HG02840 (cell line): ENCODE measurements around the gene ZNF407.
"Not testable (repeated sequence)": the region's sequence is repeated elsewhere in the genome, so short reads cannot be mapped to it uniquely, and the experiment has no call there.

Experiments
- ATAC-seq: cut with Tn5 transposase; IDR thresholded peaks from one replicate; pipeline ENCODE4 v1.9.1; 2021; ENCODE audit warnings: mild to moderate bottlenecking, moderate library complexity, moderate number of reproducible peaks; ENCODE audit not compliant: unreplicated experiment, low FRiP score

ZNF407 gene

DNA sequence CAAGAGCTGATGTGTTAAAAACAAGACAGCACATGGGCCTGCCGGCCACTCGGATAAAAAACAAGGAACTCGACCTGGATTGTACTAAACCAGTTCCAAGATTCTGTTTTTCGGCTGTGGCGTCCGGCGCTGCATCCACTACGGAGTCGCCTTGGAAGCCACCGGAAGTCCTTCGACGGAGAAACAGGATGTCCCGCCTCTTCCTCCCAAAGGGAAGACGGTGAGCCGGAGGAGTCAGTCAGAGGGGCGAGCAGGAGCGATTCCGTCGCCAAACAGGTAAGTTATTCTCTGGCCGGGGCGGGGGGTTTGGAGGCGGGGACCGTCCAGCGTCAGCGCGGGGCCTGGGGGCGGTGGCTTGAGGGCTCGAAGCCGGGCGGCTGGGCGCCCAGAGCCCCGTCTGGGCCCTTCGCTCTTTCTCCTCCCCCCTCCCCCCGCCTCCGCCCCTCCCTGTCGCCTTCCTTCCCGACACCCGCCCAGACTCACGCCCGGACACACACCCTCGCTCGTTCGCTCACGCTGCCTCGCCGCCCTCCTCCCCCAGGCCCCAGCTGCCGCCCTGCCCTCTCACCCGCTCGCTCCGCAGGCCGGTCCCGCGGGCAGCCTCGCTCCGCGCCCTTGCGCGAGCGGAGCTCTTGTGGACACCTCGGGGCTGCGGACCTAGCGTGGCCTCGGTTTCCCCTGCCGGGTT, at the start of gene ZNF407:
Gene ZNF407, plus strand, starts transcription at position 209 of the 688 bp plus-strand sequence. CDS start 33,150 bp downstream, outside the sequence.
- ATAC-seq = peak; percentile 81

- ATAC-seq = no peak
Observed at GRCh38 chr18:74549591-74550104, 48.0 kb upstream of the ZNF407 start.

DNA sequence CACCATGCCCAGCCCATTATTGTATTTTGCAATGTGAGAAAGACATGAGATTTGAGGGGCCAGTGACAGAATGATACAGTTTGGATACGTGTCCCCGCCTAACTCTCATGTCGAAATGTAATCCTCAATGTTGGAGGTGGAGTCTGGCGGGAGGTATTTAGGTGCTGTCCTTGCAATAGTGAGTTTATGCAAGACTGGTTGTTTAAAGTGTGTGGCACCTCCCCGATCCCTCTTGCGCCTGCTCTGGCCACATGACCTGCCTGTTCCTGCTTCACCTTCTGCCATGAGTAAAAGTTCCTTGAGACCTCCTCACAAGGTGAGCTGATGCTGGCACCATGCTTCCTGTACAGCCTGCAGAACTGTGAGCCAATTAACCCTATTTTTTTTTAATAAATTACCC, 46.8 kb upstream of the ZNF407 start:
- ATAC-seq = no peak

DNA sequence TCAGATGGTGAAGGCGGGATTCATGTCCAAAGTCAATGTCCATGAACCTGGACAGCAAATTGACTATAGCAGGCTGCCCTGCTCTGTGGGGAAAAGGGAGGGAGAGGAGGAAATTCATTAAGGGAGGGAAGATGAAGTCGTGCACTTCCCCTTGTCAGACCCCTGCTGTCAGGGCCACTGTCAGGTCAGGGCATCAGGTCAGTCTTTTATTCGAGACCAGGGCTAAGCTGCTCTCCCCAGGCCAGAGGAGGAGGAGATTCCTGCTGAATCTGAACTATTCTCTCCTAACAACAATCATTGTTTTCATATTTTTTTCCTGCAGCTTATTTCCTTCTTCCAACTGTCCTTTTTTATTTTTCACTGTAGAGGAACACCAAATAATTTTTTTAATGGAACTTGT, 46.2 kb upstream of the ZNF407 start:
- ATAC-seq = no peak

DNA sequence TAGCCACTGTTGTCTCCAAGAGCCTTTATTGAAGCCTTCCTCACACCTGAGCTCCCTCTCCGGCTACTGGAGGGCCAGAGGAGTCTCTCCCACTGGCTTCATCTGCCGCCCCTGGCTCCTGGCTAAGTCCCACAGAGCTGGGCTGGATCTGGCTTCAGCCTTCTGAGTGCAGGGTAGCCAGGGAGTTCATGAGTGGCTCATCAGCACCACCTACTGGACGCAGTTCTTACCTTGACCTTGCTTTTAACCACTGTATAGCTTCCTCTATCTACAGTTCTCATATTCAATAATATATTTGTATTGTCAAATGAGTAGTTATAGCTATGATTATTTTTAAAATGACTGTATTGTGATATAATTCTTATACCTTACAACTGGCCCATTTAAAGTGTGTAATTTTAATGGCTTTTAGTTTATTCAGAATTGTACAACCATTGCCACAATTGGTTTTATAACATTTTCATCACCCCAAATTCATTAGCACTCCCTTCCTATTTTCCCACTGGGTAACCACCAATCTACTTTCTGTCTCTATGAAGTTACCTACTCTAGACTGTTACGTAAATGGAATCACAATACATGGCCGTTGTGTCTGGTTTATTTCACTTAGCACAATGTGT, 45.6 kb upstream of the ZNF407 start:
- ATAC-seq = peak; percentile 91

DNA sequence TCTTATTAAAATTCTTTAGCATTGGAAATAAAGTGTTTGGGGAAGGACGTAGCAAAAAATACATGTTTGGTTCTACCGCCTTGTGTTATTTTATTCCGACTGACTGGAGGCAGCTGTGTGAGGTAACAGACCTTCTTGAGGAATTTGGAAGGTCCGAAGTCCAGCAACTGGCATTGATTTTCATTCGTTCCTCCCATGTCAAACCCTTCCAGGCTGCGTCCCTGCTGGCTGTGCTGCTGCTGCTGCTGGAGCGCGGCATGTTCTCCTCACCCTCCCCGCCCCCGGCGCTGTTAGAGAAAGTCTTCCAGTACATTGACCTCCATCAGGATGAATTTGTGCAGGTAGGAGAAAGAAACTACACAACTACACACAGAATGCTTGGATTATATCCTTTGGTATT, 41.5 kb upstream of the ZNF407 start:
- ATAC-seq = no peak

- ATAC-seq = no peak
Observed at GRCh38 chr18:74558096-74558495, 39.6 kb upstream of the ZNF407 start.

- no peak for ATAC-seq
Observed at GRCh38 chr18:74562131-74562730, 35.4 kb upstream of the ZNF407 start.

- no peak for ATAC-seq
Observed at GRCh38 chr18:74562775-74563174, 34.9 kb upstream of the ZNF407 start.

- no peak for ATAC-seq
Observed at GRCh38 chr18:74563999-74564398, 33.7 kb upstream of the ZNF407 start.

DNA sequence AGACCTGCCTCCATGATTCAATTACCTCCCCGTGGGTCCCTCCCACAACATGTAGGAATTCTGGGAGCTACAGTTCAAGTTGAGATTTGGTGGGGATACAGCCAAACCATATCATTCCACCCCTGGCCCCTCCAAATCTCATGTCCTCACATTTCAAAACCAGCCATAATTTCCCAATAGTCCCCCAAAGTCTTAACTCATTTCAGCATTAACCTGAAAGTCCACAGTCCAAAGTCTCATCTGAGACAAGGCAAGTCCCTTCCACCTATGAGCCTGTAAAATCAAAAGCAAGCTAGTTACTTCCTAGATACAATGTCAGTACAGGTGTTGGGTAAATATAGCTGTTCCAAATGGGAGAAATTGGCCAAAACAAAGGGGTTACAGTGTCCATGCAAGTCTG, 32.5 kb upstream of the ZNF407 start:
- not testable (repeated sequence) for ATAC-seq

DNA sequence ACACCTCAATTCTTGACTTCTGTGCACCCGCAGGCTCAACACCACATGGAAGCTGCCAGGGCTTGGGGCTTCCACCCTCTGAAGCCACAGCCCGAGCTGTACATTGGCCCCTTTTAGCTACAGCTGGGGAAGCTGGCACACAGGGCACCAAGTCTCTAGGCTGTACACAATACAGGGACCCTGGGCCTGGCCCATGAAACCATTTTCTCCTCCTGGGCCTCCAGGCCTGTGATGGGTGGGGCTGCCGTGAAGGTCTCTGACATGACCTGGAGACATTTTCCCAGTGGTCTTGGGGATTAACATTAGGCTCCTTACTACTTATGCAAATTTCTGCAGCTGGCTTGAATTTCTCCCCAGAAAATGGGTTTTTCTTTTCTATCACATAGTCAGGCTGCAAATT, 31.7 kb upstream of the ZNF407 start:
- ATAC-seq = not testable (repeated sequence)

- ATAC-seq = no peak
Observed at GRCh38 chr18:74567822-74568221, 29.8 kb upstream of the ZNF407 start.

- ATAC-seq = no peak
Observed at GRCh38 chr18:74569401-74569800, 28.3 kb upstream of the ZNF407 start.

GRCh38 chr18:74570266-74570665, 27.4 kb upstream of the ZNF407 start:
- ATAC-seq = no peak

GRCh38 chr18:74571895-74572680, 25.6 kb upstream of the ZNF407 start:
- no peak for ATAC-seq

- no peak for ATAC-seq
Observed at GRCh38 chr18:74573053-74573452, 24.6 kb upstream of the ZNF407 start.

DNA sequence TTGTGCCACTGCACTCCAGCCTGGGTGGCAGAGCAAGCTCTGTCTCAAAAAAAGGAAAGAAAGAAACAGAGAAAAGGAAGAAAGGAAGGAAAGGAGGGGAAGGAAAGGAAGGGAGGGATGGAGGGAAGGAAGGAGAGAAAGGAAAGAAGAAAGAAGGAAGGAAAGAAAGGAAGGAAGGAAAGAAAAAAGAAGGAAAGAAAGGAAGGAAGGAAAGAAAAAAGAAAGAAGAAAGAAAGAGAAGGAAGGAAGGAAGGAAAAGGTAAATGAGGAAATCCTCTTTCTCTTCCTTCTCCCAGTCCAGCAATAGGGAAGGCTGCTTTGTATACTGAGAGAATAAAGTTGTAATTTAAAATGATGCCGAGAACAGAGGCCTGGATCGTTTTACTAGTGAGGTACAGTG, 22.8 kb upstream of the ZNF407 start:
- no peak for ATAC-seq

- no peak for ATAC-seq
Observed at GRCh38 chr18:74577019-74577418, 20.7 kb upstream of the ZNF407 start.

- no peak for ATAC-seq
Observed at GRCh38 chr18:74579496-74580065, 18.1 kb upstream of the ZNF407 start.

- no peak for ATAC-seq
Observed at GRCh38 chr18:74582642-74583041, 15.0 kb upstream of the ZNF407 start.
